ENCODE measurements around the gene PCDH18.
A peak's percentile ranks its signal among the peaks of the same experiment; 100 is the strongest.

The PCDH18 gene

GRCh38 chr4:137531986-137532868 lies at the start of gene PCDH18:
TSS of gene PCDH18 (minus strand) at chr4:137532494. CDS start at chr4:137532088, 406 bp downstream.
- no peak for TF ChIP-seq CTCF (conservative IDR thresholded peaks at IDR 0.05; ENCODE audit: low read depth, low read length)
- H3K4me3 ChIP-seq (ENCODE audit: low read depth, low read length), result peak within 1 kb of the TSS; percentile 80
- DNase-seq (ENCODE audit: low read depth), result peak; percentile 99

GRCh38 chr4:137576446-137576845 lies 44.2 kb upstream of the PCDH18 start:
- DNase-seq (ENCODE audit: low read depth), result no peak
- no peak for TF ChIP-seq CTCF (conservative IDR thresholded peaks at IDR 0.05; ENCODE audit: low read depth, low read length)
- H3K4me3 ChIP-seq (ENCODE audit: low read depth, low read length), result no peak overlapping the region

- H3K4me3 ChIP-seq (ENCODE audit: low read depth, low read length), result no peak overlapping the region
- no peak for DNase-seq (ENCODE audit: low read depth)
- TF ChIP-seq CTCF (conservative IDR thresholded peaks at IDR 0.05; ENCODE audit: low read depth, low read length), result no peak
Observed at GRCh38 chr4:137572647-137573046, 40.4 kb upstream of the PCDH18 start.

- DNase-seq (ENCODE audit: low read depth), result no peak
- no peak overlapping the region for H3K4me3 ChIP-seq (ENCODE audit: low read depth, low read length)
- no peak for TF ChIP-seq CTCF (conservative IDR thresholded peaks at IDR 0.05; ENCODE audit: low read depth, low read length)
Observed at GRCh38 chr4:137572163-137572562, 39.9 kb upstream of the PCDH18 start.

- H3K4me3 ChIP-seq (ENCODE audit: low read depth, low read length), result no peak overlapping the region
- TF ChIP-seq CTCF (conservative IDR thresholded peaks at IDR 0.05; ENCODE audit: low read depth, low read length), result no peak
- no peak for DNase-seq (ENCODE audit: low read depth)
Observed at GRCh38 chr4:137559801-137560200, 27.5 kb upstream of the PCDH18 start.

GRCh38 chr4:137558951-137559350 lies 26.7 kb upstream of the PCDH18 start:
- no peak overlapping the region for H3K4me3 ChIP-seq (ENCODE audit: low read depth, low read length)
- no peak for TF ChIP-seq CTCF (conservative IDR thresholded peaks at IDR 0.05; ENCODE audit: low read depth, low read length)
- DNase-seq (ENCODE audit: low read depth), result peak; percentile 63

GRCh38 chr4:137545461-137545861 lies 13.2 kb upstream of the PCDH18 start:
- DNase-seq (ENCODE audit: low read depth), result peak; percentile 94
- TF ChIP-seq CTCF (conservative IDR thresholded peaks at IDR 0.05; ENCODE audit: low read depth, low read length), result peak; percentile 25

More at GRCh38 chr4:137545461-137545861, 13.2 kb upstream of the PCDH18 start:
- no peak overlapping the region for H3K4me3 ChIP-seq (ENCODE audit: low read depth, low read length)

Data from choroid plexus epithelial cell (primary cell).